GM10266 (cell line): Measurements from ENCODE around the gene ZNF785.
A peak's percentile ranks its signal among the peaks of the same experiment; 100 is the strongest.

Experiments used
- DNase-seq: peaks from one replicate; pipeline ENCODE4 v3.0.0; 2012; ENCODE audit errors: extremely low spot score
- CTCF ChIP-seq: IDR thresholded peaks from 2 replicates; pipeline ENCODE4 v1.5.1; 2012; ENCODE audit warnings: mild to moderate bottlenecking, low read depth; ENCODE audit not compliant: control insufficient read depth, insufficient read depth; ENCODE audit errors: missing control alignments

The ZNF785 gene

GRCh38 chr16:30609002-30609925 lies 23.8 kb upstream of the ZNF785 start:
- DNase-seq = peak; percentile 67
- TF ChIP-seq CTCF = no peak

GRCh38 chr16:30606004-30606403 lies 20.5 kb upstream of the ZNF785 start:
- no peak for DNase-seq
- no peak for TF ChIP-seq CTCF

GRCh38 chr16:30605158-30605557 lies 19.7 kb upstream of the ZNF785 start:
- TF ChIP-seq CTCF = no peak
- DNase-seq = no peak

- no peak for DNase-seq
- TF ChIP-seq CTCF = no peak
Measured at GRCh38 chr16:30604316-30604947, 18.9 kb upstream of the ZNF785 start.

GRCh38 chr16:30603945-30604315 lies 18.4 kb upstream of the ZNF785 start:
- TF ChIP-seq CTCF = no peak
- no peak for DNase-seq

GRCh38 chr16:30602616-30603277 lies 17.2 kb upstream of the ZNF785 start:
- TF ChIP-seq CTCF = no peak
- no peak for DNase-seq

GRCh38 chr16:30601966-30602365 lies 16.5 kb upstream of the ZNF785 start:
- DNase-seq = no peak
- TF ChIP-seq CTCF = no peak
